Activated B cell treated with CpG ODN at 0.5 μM for 24 hours (primary cell): ENCODE measurements around the gene PRPF6. TPM values are rescaled to one million over a fixed set of nuclear protein-coding genes. Genes with fewer than 3 reads are reported as not detected.

Source experiments
- ATAC-seq: fragments of 200-7000 bp; cut with Tn5 transposase; one replicate; pipeline ENCODE4 v1.10.0; 2021; ENCODE audit warnings: low read depth, mild to moderate bottlenecking, moderate library complexity
- CTCF ChIA-PET: fragments of 350-600 bp; sonication (Branson Sonifier 250); formaldehyde crosslinking; loops from one replicate; lab custom pipeline; 2021; ENCODE audit warnings: antibody characterized with exemption; lab: Charles Lee
- POLR2A ChIA-PET: fragments of 350-600 bp; sonication (Branson Sonifier 250); formaldehyde crosslinking; loops from one replicate; lab custom pipeline; 2021; ENCODE audit warnings: antibody characterized with exemption; lab: Charles Lee
- DNase-seq: peaks from one replicate; pipeline ENCODE4 v3.0.0; 2022
- H3K27ac Mint-ChIP-seq: one replicate; pipeline ENCODE4 v1.8.0; 2020; ENCODE audit warnings: mixed read lengths
- H3K27me3 Mint-ChIP-seq: one replicate; pipeline ENCODE4 v1.8.0; 2021; ENCODE audit warnings: mixed read lengths
- H3K36me3 Mint-ChIP-seq: one replicate; pipeline ENCODE4 v1.8.0; 2021; ENCODE audit warnings: low read depth, mixed read lengths
- H3K4me1 Mint-ChIP-seq: one replicate; pipeline ENCODE4 v1.8.0; 2021; ENCODE audit warnings: mixed read lengths
- H3K4me3 Mint-ChIP-seq: one replicate; pipeline ENCODE4 v1.8.0; 2020; ENCODE audit warnings: mild to moderate bottlenecking, mixed read lengths
- H3K9me3 Mint-ChIP-seq: one replicate; pipeline ENCODE4 v1.8.0; 2020; ENCODE audit warnings: mixed read lengths
- CTCF ChIP-seq: fragments of 200-600 bp; IDR thresholded peaks from one replicate; pipeline ENCODE4 v1.8.0; 2022; ENCODE audit warnings: antibody characterized with exemption, mild to moderate bottlenecking
- intact Hi-C: fragments of 100-400 bp; cut with micrococcal nuclease; formaldehyde crosslinking; loops from one replicate; pipeline ENCODE4 v1.15.1; 2024
- total RNA-seq: library from RNA; stranded (reverse); gene quantifications from 2 replicates; pipeline ENCODE4 v1.2.3, GENCODE V29; 2022

The PRPF6 gene
- total RNA-seq, 1 donor from 2014 or later, result 75.8 TPM

GRCh38 chr20:63966172-63966943 lies 14.6 kb upstream of the PRPF6 start:
- H3K9me3 Mint-ChIP-seq, result no peaks in the 10 kb centered on the region
- H3K36me3 Mint-ChIP-seq, result peaks cover 18% of the 10 kb centered on the region
- no peak for TF ChIP-seq CTCF
- POLR2A ChIA-PET, result no interaction called here
- no peak overlapping the region for H3K4me3 Mint-ChIP-seq
- intact Hi-C loops, result no loop called here
- H3K27me3 Mint-ChIP-seq, result no peaks in the 10 kb centered on the region
- no peak for DNase-seq
- ATAC-seq, result no peak
- peaks cover 12% of the 10 kb centered on the region for H3K4me1 Mint-ChIP-seq
- CTCF ChIA-PET, result no interaction called here
- H3K27ac Mint-ChIP-seq, result no peak overlapping the region

GRCh38 chr20:63966944-63967322 lies 14.0 kb upstream of the PRPF6 start:
- ATAC-seq (no peak), DNase-seq (no peak)
- no peaks in the 10 kb centered on the region for H3K27me3 Mint-ChIP-seq
- H3K36me3 Mint-ChIP-seq, result peaks cover 14% of the 10 kb centered on the region
- H3K4me1 Mint-ChIP-seq, result peaks cover 12% of the 10 kb centered on the region
- intact Hi-C loops, result no loop called here
- ChIA-PET CTCF (no interaction called here), POLR2A (no interaction called here)
- H3K27ac Mint-ChIP-seq, result no peak overlapping the region
- no peaks in the 10 kb centered on the region for H3K9me3 Mint-ChIP-seq
- H3K4me3 Mint-ChIP-seq, result no peak overlapping the region
- TF ChIP-seq CTCF, result no peak

DNA sequence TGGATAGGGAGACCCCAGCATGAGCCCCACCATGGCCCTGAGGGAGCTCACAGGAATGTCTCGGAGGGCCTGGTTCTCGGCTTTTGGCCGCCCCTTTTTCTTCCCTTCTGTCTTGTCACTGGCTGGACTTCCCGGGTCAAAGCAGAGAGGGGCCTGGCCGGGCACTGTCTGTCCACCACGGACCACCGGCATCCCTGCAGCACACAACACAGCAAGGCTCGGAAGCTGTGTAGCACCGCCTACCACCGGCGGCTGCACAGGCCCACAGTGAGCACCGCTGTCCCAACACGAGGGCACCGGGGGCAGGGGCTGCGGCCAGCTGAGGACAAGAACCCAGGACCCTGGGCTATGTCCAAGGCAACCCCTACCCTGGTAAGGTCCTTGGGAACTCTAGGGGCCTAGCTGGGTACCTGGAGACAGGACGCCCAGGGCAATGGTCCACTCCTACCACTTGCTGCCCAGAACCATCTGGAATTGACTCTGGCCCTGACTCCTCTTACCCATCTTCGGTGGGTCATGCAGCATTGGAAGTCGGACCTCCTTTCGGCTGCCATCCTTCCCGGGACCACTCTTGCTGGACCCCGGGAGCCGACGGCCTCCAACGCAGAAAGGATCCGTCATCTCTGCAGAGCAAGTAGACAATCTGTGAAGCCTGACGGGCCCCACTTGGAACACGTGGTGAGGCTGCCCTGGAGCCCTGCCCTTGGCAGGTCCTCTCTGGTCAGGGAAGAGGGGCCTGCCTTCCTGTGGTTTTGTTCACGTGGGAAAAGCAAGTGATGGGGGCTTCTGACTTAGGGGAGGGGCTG lies 13.4 kb upstream of the PRPF6 start:
- peak; percentile 9 for DNase-seq
- Mint-ChIP-seq H3K4me1 (peaks cover 12% of the 10 kb centered on the region), H3K27me3 (no peaks in the 10 kb centered on the region), H3K9me3 (no peaks in the 10 kb centered on the region), H3K4me3 (no peak overlapping the region), H3K36me3 (peaks cover 10% of the 10 kb centered on the region), H3K27ac (no peak overlapping the region)
- ChIA-PET POLR2A (interaction anchor here (1.0 kb wide), 1 partner anchor 10 kb away, joined by 4 read pairs; no protein-coding TSS in a partner anchor), CTCF (no interaction called here)
- ATAC-seq, result no peak
- TF ChIP-seq CTCF, result no peak
- intact Hi-C loops, result no loop called here

GRCh38 chr20:63968136-63968927 lies 12.6 kb upstream of the PRPF6 start:
- POLR2A ChIA-PET, result interaction anchor here (0.7 to 1.0 kb wide), 2 partner anchors 11 to 12 kb away, joined by 4 read pairs; partner anchors contain the start of gene UCKL1
- ATAC-seq, result no peak

More at GRCh38 chr20:63968136-63968927, 12.6 kb upstream of the PRPF6 start:
- no peaks in the 10 kb centered on the region for H3K27me3 Mint-ChIP-seq
- DNase-seq, result no peak
- H3K27ac Mint-ChIP-seq, result no peak overlapping the region
- H3K9me3 Mint-ChIP-seq, result no peaks in the 10 kb centered on the region
- H3K36me3 Mint-ChIP-seq, result peaks cover 6% of the 10 kb centered on the region
- intact Hi-C loops, result no loop called here
- H3K4me1 Mint-ChIP-seq, result peaks cover 13% of the 10 kb centered on the region
- peak overlapping the region; percentile 83 for H3K4me3 Mint-ChIP-seq
- CTCF ChIA-PET, result no interaction called here
- TF ChIP-seq CTCF, result no peak
